Lower lobe of right lung (tissue), 2 donors: Measurements from ENCODE around the gene AGBL2. TPM values are rescaled to one million over a fixed set of nuclear protein-coding genes. Genes with fewer than 3 reads are reported as not detected.

ENCODE experiments used
- ATAC-seq, 2 donors: fragments of 200-7000 bp; cut with Tn5 transposase; one replicate each; pipeline ENCODE4 v1.9.1; 2020 to 2022; ENCODE audit warnings: mild to moderate bottlenecking in 2 of 2, moderate library complexity in 2 of 2
- DNase-seq: peaks from one replicate; pipeline ENCODE4 v3.0.0-alpha.2; 2020
- H3K27ac ChIP-seq: fragments of 200-600 bp; one replicate; pipeline ENCODE4 v1.8.0; 2022
- H3K27me3 ChIP-seq: fragments of 200-600 bp; one replicate; pipeline ENCODE4 v1.8.0; 2022; ENCODE audit warnings: low read depth
- H3K36me3 ChIP-seq: fragments of 200-600 bp; one replicate; pipeline ENCODE4 v1.8.0; 2022; ENCODE audit warnings: mild to moderate bottlenecking
- H3K4me1 ChIP-seq: fragments of 200-600 bp; one replicate; pipeline ENCODE4 v1.8.0; 2022
- H3K4me3 ChIP-seq: fragments of 200-600 bp; one replicate; pipeline ENCODE4 v1.8.0; 2022; ENCODE audit warnings: mild to moderate bottlenecking
- H3K9me3 ChIP-seq: fragments of 200-600 bp; one replicate; pipeline ENCODE4 v1.8.0; 2022
- CTCF ChIP-seq: fragments of 200-600 bp; IDR thresholded peaks from one replicate; pipeline ENCODE4 v1.8.0; 2022; ENCODE audit warnings: antibody characterized with exemption, mild to moderate bottlenecking
- intact Hi-C: fragments of 100-400 bp; cut with DNase I; formaldehyde crosslinking; loops from one replicate; pipeline ENCODE4 v1.11.0; 2022
- total RNA-seq: library from RNA; stranded (reverse); fragmentation: NEBNext Ultra II Directional; extraction: Animal tissue kit (Norgen Biotek cat#: 25700); gene quantifications from one replicate; pipeline ENCODE4 v1.2.1, GENCODE V29; 2021
- donor health status: DM: no; HTN: yes; CAD: no; lungs with severe emphysema.

Gene AGBL2
- total RNA-seq, 1 donor from 2014 or later, result 6.0 TPM

- H3K36me3 ChIP-seq, result peaks cover 100% of the 10 kb centered on the region
- no peak overlapping the region for H3K4me3 ChIP-seq
- no peak for DNase-seq
- H3K27ac ChIP-seq, result no peak overlapping the region
- intact Hi-C loops, result no loop called here
- ATAC-seq, result no peak
- H3K27me3 ChIP-seq, result no peaks in the 10 kb centered on the region
- no peak for TF ChIP-seq CTCF
- H3K4me1 ChIP-seq, result no peaks in the 10 kb centered on the region
- no peaks in the 10 kb centered on the region for H3K9me3 ChIP-seq
Observed at GRCh38 chr11:47731475-47731874, 16.3 kb upstream of the AGBL2 start.

- DNase-seq, result no peak
Observed at GRCh38 chr11:47726878-47727514, 11.8 kb upstream of the AGBL2 start.

GRCh38 chr11:47726118-47726442, 10.9 kb upstream of the AGBL2 start:
- DNase-seq, result no peak

More at GRCh38 chr11:47726878-47727514, 11.8 kb upstream of the AGBL2 start:
- no peaks in the 10 kb centered on the region for H3K4me1 ChIP-seq
- intact Hi-C loops, result no loop called here
- H3K27ac ChIP-seq, result no peak overlapping the region
- no peak for TF ChIP-seq CTCF
- ATAC-seq, result no peak
- no peak overlapping the region for H3K4me3 ChIP-seq
- no peaks in the 10 kb centered on the region for H3K9me3 ChIP-seq
- no peaks in the 10 kb centered on the region for H3K27me3 ChIP-seq
- peaks cover 100% of the 10 kb centered on the region for H3K36me3 ChIP-seq

GRCh38 chr11:47725442-47726117, 10.4 kb upstream of the AGBL2 start:
- ATAC-seq (no peak), DNase-seq (no peak)
- TF ChIP-seq CTCF, result no peak
- Histone ChIP-seq H3K4me3 (no peak overlapping the region), H3K36me3 (peaks cover 100% of the 10 kb centered on the region), H3K4me1 (no peaks in the 10 kb centered on the region), H3K9me3 (no peaks in the 10 kb centered on the region), H3K27me3 (no peaks in the 10 kb centered on the region), H3K27ac (no peak overlapping the region)
- intact Hi-C loops, result no loop called here

More at GRCh38 chr11:47726118-47726442, 10.9 kb upstream of the AGBL2 start:
- no peak for ATAC-seq
- Histone ChIP-seq H3K36me3 (peaks cover 100% of the 10 kb centered on the region), H3K4me3 (no peak overlapping the region), H3K4me1 (no peaks in the 10 kb centered on the region), H3K27me3 (no peaks in the 10 kb centered on the region), H3K9me3 (no peaks in the 10 kb centered on the region), H3K27ac (no peak overlapping the region)
- no peak for TF ChIP-seq CTCF
- intact Hi-C loops, result no loop called here

- intact Hi-C loops, result no loop called here
- TF ChIP-seq CTCF, result no peak
- Histone ChIP-seq H3K9me3 (no peaks in the 10 kb centered on the region), H3K36me3 (peaks cover 100% of the 10 kb centered on the region), H3K27ac (no peak overlapping the region), H3K4me3 (no peak overlapping the region), H3K4me1 (no peaks in the 10 kb centered on the region), H3K27me3 (no peaks in the 10 kb centered on the region)
- DNase-seq (no peak), ATAC-seq (peak; percentile 51 to 59)
Observed at GRCh38 chr11:47724041-47724729, 9.0 kb upstream of the AGBL2 start.
